Progenitor cell of endocrine pancreas (in vitro differentiated cells): ENCODE results near the gene ADK. TPM values are rescaled to one million over a fixed set of nuclear protein-coding genes. Genes with fewer than 3 reads are reported as not detected.

ENCODE experiments used
- DNase-seq: peaks from one replicate; pipeline ENCODE4 v3.0.0; 2021; ENCODE audit warnings: low spot score; ENCODE audit not compliant: unreplicated experiment
- H3K27ac Mint-ChIP-seq: 2 replicates; pipeline ENCODE4 v1.8.0; 2021; ENCODE audit warnings: mild to moderate bottlenecking, moderate library complexity, mixed read lengths
- H3K27me3 Mint-ChIP-seq: 2 replicates; pipeline ENCODE4 v1.8.0; 2021; ENCODE audit warnings: mixed read lengths
- H3K36me3 Mint-ChIP-seq: 2 replicates; pipeline ENCODE4 v1.8.0; 2022; ENCODE audit warnings: mixed read lengths; ENCODE audit not compliant: insufficient read depth
- H3K4me1 Mint-ChIP-seq: 2 replicates; pipeline ENCODE4 v1.8.0; 2021; ENCODE audit warnings: low read depth, mixed read lengths
- H3K4me3 Mint-ChIP-seq: 2 replicates; pipeline ENCODE4 v1.8.0; 2021; ENCODE audit warnings: low read depth, mild to moderate bottlenecking, moderate library complexity, mixed read lengths
- H3K9me3 Mint-ChIP-seq: 2 replicates; pipeline ENCODE4 v1.8.0; 2021; ENCODE audit warnings: low read depth, mixed read lengths
- CTCF ChIP-seq: fragments of 200-600 bp; sonication (generic); IDR thresholded peaks from one replicate; pipeline ENCODE4 v1.5.0; 2021; ENCODE audit warnings: antibody characterized with exemption, mild to moderate bottlenecking; ENCODE audit not compliant: unreplicated experiment
- total RNA-seq: library from RNA; stranded (reverse); gene quantifications from 2 replicates; pipeline ENCODE4 v1.2.1, GENCODE V29; 2021

ADK gene
- total RNA-seq, 1 donor from 2014 or later = 20.7 TPM

DNA sequence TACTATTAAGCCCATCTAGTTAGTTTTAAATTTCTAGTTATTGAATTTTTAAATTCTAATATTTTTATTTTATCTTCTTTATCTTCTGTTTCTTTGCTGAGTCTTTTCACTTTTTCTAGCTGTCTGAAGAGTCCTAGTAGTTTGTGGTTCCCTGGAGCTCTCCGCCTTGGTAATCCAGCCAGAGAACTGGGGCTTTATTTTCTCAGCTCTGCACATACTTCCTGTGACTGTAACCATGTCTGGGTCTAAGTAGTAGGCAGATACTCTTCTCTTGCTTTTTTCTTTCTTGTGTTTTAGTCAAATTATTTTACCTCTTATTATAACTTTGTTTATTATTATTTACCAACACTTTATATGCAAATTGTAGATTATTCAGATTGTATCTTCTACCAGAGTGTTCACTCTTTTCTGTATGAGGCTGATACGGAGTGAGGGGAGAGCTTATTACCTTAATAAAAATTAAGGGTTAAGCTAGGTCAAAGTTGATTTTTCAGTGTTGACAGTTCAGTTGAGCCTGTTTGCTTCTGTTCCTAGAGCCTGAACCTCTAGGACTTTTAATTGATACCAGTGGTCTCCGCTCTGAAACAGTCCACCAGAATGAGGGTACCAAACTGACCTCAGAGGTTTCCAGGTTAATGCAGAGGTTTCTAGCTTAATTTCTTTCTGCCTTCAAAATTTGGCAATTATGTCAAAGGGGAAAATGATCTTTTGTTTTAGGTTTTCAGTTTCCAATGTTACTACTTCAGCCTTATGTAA is 155.4 kb downstream of the ADK start:
- DNase-seq = no peak
- Mint-ChIP-seq H3K36me3 (no peaks in the 10 kb centered on the region), H3K27me3 (no peaks in the 10 kb centered on the region), H3K9me3 (no peaks in the 10 kb centered on the region), H3K4me1 (peaks cover 13% of the 10 kb centered on the region), H3K27ac (no peak overlapping the region), H3K4me3 (no peak overlapping the region)
- no peak for TF ChIP-seq CTCF

DNA sequence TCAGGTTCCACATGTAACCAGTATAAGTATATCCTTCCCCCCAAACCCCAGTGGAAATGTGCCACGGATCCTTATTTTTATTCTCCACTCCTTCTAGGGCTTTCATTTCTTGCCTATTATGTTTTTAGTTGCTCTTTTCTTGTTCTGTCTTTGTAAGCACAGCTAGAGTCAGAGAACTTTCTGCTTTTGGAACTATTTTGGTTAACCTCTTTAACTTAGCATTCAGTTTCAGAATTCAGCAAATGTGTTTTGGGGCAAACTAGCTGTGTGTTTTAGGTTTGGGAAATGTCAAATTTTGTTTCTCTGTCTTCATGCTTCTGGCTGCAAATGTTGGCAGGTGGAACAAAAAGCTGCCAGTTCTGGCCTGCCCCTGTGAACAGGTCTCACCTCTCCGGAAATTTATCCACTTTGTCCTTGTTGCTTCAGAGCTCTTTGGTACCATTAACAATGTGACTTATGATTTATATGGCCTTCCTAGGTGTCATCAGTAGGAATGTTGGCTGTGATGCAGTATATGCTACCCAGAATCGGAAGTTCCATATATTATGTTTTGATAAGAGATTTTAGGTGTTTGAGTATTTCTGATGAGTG is 156.1 kb downstream of the ADK start:
- no peaks in the 10 kb centered on the region for H3K36me3 Mint-ChIP-seq
- no peak overlapping the region for H3K4me3 Mint-ChIP-seq
- H3K27me3 Mint-ChIP-seq = no peaks in the 10 kb centered on the region
- no peaks in the 10 kb centered on the region for H3K9me3 Mint-ChIP-seq
- peaks cover 13% of the 10 kb centered on the region for H3K4me1 Mint-ChIP-seq
- no peak overlapping the region for H3K27ac Mint-ChIP-seq
- no peak for TF ChIP-seq CTCF
- no peak for DNase-seq

GRCh38 chr10:74310652-74311257 is 159.7 kb downstream of the ADK start:
- Mint-ChIP-seq H3K9me3 (no peaks in the 10 kb centered on the region), H3K27ac (no peak overlapping the region), H3K4me3 (no peak overlapping the region), H3K27me3 (no peaks in the 10 kb centered on the region), H3K36me3 (no peaks in the 10 kb centered on the region), H3K4me1 (peaks cover 15% of the 10 kb centered on the region)
- no peak for TF ChIP-seq CTCF
- no peak for DNase-seq

GRCh38 chr10:74314166-74314565 is 163.1 kb downstream of the ADK start:
- Mint-ChIP-seq H3K27ac (no peak overlapping the region), H3K36me3 (peaks cover 3% of the 10 kb centered on the region), H3K4me1 (peaks cover 7% of the 10 kb centered on the region), H3K9me3 (no peaks in the 10 kb centered on the region), H3K4me3 (no peak overlapping the region), H3K27me3 (no peaks in the 10 kb centered on the region)
- no peak for DNase-seq
- no peak for TF ChIP-seq CTCF

DNA sequence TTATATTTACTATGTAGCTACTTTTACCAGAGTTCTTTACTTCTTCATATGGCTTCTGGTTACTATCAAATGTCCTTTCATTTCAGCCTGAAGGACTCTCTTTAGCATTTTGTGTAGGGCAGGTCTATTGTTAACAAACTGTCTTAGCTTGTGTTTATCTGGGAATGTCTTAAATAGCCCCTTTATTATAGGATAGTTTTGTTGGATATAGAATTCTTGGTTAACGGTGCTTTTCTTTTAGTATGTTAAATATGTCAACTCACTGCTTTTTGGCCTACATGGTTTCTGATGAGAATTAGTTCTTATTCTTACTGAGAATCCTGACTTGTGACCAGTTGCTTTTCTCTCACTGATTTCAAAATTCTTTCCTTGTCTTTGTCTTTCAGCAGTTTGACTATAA is 169.0 kb downstream of the ADK start:
- H3K4me1 Mint-ChIP-seq = peaks cover 2% of the 10 kb centered on the region
- no peak overlapping the region for H3K4me3 Mint-ChIP-seq
- no peak overlapping the region for H3K27ac Mint-ChIP-seq
- peaks cover 18% of the 10 kb centered on the region for H3K9me3 Mint-ChIP-seq
- DNase-seq = no peak
- no peaks in the 10 kb centered on the region for H3K27me3 Mint-ChIP-seq
- TF ChIP-seq CTCF = no peak
- H3K36me3 Mint-ChIP-seq = peaks cover 17% of the 10 kb centered on the region
